ENCODE data around the gene FAM168A.

Gene FAM168A

GRCh38 chr11:73507086-73507485 lies 90.8 kb downstream of the FAM168A start:
- no peak for TF ChIP-seq CTCF (IDR thresholded peaks at IDR 0.05; ENCODE audit: low read depth, low read length)
- DNase-seq (ENCODE audit: extremely low read depth, low read depth) = no peak

- DNase-seq (ENCODE audit: extremely low read depth, low read depth) = no peak
- TF ChIP-seq CTCF (IDR thresholded peaks at IDR 0.05; ENCODE audit: low read depth, low read length) = no peak
Measured at GRCh38 chr11:73506038-73506437, 91.9 kb downstream of the FAM168A start.

- DNase-seq (ENCODE audit: extremely low read depth, low read depth) = no peak
- no peak for TF ChIP-seq CTCF (IDR thresholded peaks at IDR 0.05; ENCODE audit: low read depth, low read length)
Measured at GRCh38 chr11:73498343-73498742, 99.6 kb downstream of the FAM168A start.

- TF ChIP-seq CTCF (IDR thresholded peaks at IDR 0.05; ENCODE audit: low read depth, low read length) = no peak
- no peak for DNase-seq (ENCODE audit: extremely low read depth, low read depth)
Measured at GRCh38 chr11:73496134-73496533, 101.8 kb downstream of the FAM168A start.

GRCh38 chr11:73495731-73496130 lies 102.2 kb downstream of the FAM168A start:
- no peak for TF ChIP-seq CTCF (IDR thresholded peaks at IDR 0.05; ENCODE audit: low read depth, low read length)
- no peak for DNase-seq (ENCODE audit: extremely low read depth, low read depth)

GRCh38 chr11:73493956-73494598 lies 103.8 kb downstream of the FAM168A start:
- TF ChIP-seq CTCF (IDR thresholded peaks at IDR 0.05; ENCODE audit: low read depth, low read length) = no peak
- no peak for DNase-seq (ENCODE audit: extremely low read depth, low read depth)

- DNase-seq (ENCODE audit: extremely low read depth, low read depth) = no peak
- TF ChIP-seq CTCF (IDR thresholded peaks at IDR 0.05; ENCODE audit: low read depth, low read length) = no peak
Measured at GRCh38 chr11:73481626-73482025, 116.3 kb downstream of the FAM168A start.

All from AG09319 (cell line).